Bronchial epithelial cell (primary cell): ENCODE data around the gene AKIP1. TPM values are rescaled to one million over a fixed set of nuclear protein-coding genes. Genes with fewer than 3 reads are reported as not detected.
"Not testable (repeated sequence)": the region's sequence is repeated elsewhere in the genome, so short reads cannot be mapped to it uniquely, and the experiment has no call there.

ENCODE experiments used
- DNase-seq: peaks from one replicate; pipeline ENCODE4 v3.0.0-alpha.2; 2010; ENCODE audit warnings: low read depth
- FAIRE-seq: peaks from 2 replicates; lab custom pipeline; 2011; peaks lifted over from hg19 to GRCh38; lab: Jason Lieb, UNC
- H3K27me3 ChIP-seq: 2 replicates; pipeline ENCODE4 v1.5.1; 2011; ENCODE audit warnings: low read length; ENCODE audit not compliant: control insufficient read depth, insufficient read depth
- H3K36me3 ChIP-seq: 2 replicates; pipeline ENCODE4 v1.5.1; 2011; ENCODE audit warnings: low read length; ENCODE audit not compliant: control insufficient read depth, insufficient read depth
- H3K4me3 ChIP-seq: 2 replicates; pipeline ENCODE4 v1.5.1; 2011; ENCODE audit warnings: mild to moderate bottlenecking, low read depth, low read length, control low read depth
- total RNA-seq: library from RNA; depleted of rRNA; stranded (reverse); fragments of >200 nt; gene quantifications from 2 replicates; pipeline ENCODE4 v1.2.1, GENCODE V29; 2014
- TF ChIP-seq, protein P1 (sequence below): IDR thresholded peaks from 2 replicates; pipeline ENCODE4 v1.5.1; 2011; ENCODE audit warnings: mild to moderate bottlenecking, moderate library complexity, low read length, control low read depth, inconsistent platforms; ENCODE audit not compliant: insufficient read depth, severe bottlenecking

AKIP1 gene
- total RNA-seq, 1 donor from 2014 or later, result 36.3 TPM

DNA sequence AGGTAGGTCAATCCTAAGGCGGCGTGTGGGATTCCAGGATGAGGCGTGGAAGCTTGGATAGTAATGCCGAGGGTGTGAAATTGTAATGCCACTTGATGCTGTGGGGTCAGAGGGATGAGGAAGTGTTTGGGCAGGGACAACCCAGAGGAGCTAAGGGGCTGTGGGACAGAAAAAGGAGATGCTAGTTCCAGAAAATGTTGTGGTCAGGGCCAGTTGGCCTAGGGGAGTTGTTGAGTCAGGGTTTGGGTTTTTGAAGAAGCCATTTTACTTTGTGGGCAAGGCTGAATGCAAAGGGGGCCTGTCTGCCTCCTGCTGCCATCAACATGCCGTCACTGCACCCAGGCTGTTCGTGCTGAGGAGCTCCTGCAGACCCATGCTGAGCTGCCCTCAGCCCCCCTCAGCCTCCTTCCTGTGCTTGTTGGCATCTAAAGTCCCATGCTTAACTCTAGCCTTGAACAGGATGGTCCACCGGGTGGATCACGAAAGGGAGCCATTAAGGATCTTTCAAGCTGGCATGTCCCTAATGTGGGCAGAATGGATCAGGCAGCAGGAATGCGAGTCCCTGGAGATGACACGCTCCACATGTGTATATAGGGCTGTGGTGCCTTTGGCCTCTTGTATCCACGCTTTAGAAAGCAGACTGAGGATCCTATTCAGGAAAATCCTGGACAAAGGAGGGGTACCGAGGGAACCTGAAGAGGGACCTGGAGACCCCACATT lies 19.6 kb downstream of the AKIP1 start:
- H3K36me3 ChIP-seq, result no peaks in the 10 kb centered on the region
- no peak for DNase-seq
- H3K27me3 ChIP-seq, result no peaks in the 10 kb centered on the region
- peak; percentile 58 for FAIRE-seq
- TF ChIP-seq, protein P1, sequence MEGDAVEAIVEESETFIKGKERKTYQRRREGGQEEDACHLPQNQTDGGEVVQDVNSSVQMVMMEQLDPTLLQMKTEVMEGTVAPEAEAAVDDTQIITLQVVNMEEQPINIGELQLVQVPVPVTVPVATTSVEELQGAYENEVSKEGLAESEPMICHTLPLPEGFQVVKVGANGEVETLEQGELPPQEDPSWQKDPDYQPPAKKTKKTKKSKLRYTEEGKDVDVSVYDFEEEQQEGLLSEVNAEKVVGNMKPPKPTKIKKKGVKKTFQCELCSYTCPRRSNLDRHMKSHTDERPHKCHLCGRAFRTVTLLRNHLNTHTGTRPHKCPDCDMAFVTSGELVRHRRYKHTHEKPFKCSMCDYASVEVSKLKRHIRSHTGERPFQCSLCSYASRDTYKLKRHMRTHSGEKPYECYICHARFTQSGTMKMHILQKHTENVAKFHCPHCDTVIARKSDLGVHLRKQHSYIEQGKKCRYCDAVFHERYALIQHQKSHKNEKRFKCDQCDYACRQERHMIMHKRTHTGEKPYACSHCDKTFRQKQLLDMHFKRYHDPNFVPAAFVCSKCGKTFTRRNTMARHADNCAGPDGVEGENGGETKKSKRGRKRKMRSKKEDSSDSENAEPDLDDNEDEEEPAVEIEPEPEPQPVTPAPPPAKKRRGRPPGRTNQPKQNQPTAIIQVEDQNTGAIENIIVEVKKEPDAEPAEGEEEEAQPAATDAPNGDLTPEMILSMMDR, result no peak
- H3K4me3 ChIP-seq, result no peak overlapping the region

DNA sequence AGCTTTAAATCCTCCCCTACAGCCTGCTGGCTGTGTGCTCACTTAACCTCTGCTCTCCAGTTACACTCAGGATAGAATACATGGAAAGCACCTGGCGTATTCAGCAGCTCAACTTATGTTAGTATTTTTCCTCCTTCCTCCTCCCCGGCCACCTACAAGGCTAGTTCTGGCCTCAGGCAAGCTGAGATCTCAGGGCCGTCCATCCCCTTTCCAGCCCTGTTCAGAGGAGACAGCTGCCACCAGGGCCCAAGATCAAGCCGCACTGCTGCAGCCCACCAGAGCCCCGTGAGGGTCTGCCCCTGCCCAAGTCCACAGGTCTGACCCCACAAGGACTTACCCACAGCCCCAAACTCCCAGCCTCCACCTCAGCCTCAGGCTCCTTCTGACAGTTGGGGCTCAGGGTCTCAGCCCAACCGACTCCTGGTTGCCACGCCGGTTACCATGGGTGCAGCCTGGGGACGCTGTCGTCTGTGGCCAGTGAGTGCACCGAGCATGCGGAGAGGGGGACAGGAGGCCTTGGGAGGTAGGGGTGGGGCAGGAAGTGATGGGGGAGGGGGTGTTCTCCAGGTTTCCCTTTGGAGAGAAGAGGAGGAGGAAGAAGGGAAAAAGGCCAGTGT lies 21.7 kb downstream of the AKIP1 start, which contains the start of gene C11orf16:
Gene C11orf16 (minus strand): TSS at position 384 of the 617 bp plus-strand sequence. CDS start 639 bp downstream, outside the sequence.
- TF ChIP-seq, protein P1, result no peak
- peak; percentile 43 for FAIRE-seq
- DNase-seq, result no peak
- Histone ChIP-seq H3K4me3 (no peak within 1 kb of the TSS), H3K36me3 (no peaks in the 10 kb centered on the region), H3K27me3 (no peaks in the 10 kb centered on the region)

DNA sequence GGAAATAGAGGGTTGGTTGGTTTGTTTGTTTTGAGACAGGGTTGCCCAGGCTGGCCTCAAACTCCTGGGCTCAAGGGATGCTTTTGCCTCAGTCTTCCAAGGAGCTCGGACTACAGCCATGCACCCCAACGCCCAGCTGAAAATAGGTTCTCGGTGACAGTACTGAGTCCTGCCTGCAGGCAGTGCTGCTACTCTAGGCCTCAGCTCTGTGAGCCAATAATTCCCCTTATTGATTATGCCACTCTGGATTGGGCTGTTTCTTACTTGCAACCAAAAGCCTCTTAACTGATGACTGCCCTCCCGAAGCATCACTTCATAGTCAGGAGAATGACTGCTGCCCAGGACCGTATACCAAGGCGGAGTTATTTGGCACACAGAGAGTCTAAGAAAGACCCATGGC lies 22.9 kb downstream of the AKIP1 start:
- H3K27me3 ChIP-seq, result no peaks in the 10 kb centered on the region
- FAIRE-seq (peak; percentile 32), DNase-seq (no peak)
- no peak overlapping the region for H3K4me3 ChIP-seq
- TF ChIP-seq, protein P1, result no peak
- no peaks in the 10 kb centered on the region for H3K36me3 ChIP-seq

DNA sequence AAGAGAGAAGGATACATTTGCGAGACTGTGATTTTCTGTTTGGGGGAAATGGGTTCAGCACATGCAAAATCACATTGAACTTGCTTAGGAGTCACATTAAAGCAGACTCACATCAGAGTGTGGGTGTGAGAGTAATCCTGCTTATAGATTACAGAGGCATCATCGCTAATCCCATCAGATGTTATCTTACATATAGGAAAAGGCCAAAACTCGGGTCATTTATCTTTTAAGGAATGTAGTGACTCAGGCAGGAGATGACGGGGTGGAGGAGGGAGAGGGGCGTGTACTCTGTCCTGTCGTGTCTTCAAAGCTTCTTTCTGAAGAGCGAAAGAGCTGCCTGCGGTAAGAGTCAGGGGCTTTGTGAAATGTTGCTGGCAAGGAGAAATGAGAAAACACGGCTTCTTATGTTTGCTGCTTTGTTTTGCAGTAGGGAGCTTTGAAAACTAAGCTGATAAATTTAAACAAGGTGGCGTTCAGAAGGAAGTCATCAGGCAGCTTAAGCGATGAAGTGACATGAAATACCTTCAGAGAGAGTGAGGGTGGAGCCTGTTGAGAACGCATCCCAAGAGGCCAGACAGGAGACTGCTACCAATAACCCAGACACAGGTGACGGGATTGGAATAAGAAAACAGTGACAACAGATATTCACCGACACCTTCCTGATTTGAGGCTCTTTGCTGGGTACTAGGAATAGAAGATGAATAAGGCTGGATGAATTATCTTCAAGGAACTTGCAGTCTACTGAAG lies 23.9 kb downstream of the AKIP1 start:
- peak; percentile 58 for FAIRE-seq
- no peaks in the 10 kb centered on the region for H3K36me3 ChIP-seq
- peak; percentile 63 for DNase-seq
- TF ChIP-seq, protein P1, result no peak
- H3K4me3 ChIP-seq, result no peak overlapping the region
- no peaks in the 10 kb centered on the region for H3K27me3 ChIP-seq

DNA sequence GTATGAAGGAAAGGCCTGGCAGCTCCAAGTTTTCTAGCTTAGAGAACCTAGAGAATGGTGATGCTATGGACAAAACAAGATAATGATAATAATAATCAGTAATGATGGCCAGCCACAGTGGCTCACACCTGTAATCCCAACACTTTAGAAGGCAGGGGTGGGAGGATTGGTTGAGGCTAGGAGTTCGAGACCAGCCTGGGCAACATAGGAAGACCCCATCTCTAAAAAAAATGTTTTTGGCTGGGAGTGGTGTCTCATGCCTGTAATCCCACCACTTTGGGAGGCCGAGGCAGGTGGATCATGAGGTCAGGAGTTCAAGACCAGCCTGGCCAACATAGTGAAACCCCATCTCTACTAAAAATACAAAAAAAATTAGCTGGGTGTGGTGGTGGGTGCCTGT lies 24.8 kb downstream of the AKIP1 start:
- not testable (repeated sequence) for DNase-seq, H3K27me3 ChIP-seq, FAIRE-seq, H3K4me3 ChIP-seq, H3K36me3 ChIP-seq

DNA sequence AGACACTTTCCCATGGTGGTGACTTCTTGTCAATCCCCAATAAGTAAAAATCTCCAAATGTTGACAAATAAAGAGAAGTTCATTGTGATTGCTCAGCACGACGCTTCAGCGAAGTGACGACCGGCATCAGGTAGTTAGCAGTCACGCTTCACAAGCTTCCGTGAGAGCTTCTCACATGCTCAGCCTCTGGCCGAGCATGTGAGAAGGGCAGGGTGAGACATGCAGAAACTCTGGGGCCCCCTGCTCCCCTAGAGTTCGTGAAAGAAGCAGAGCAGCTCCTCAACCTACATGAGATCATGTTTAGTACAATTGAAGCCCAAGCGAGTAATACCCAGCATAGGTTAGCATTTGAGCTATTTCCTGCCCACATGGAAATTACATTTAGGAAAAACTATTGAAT lies 26.2 kb downstream of the AKIP1 start:
- DNase-seq (no peak), FAIRE-seq (no peak)
- H3K27me3 ChIP-seq, result no peaks in the 10 kb centered on the region
- H3K36me3 ChIP-seq, result no peaks in the 10 kb centered on the region
- TF ChIP-seq, protein P1, result no peak
- no peak overlapping the region for H3K4me3 ChIP-seq
